MG63 (cell line): Measurements from ENCODE around the gene SLX9. TPM values are rescaled to one million over a fixed set of nuclear protein-coding genes. Genes with fewer than 3 reads are reported as not detected.

Experiments
- DNase-seq: peaks from one replicate; pipeline ENCODE4 v3.0.0-alpha.2; 2020
- H3K27me3 ChIP-seq: fragments of 250-450 bp; sonication (Bioruptor Pico); 2 replicates; pipeline ENCODE4 v1.5.1; 2020; ENCODE audit warnings: mild to moderate bottlenecking, moderate library complexity
- H3K36me3 ChIP-seq: fragments of 250-450 bp; sonication (Bioruptor Pico); 2 replicates; pipeline ENCODE4 v1.5.1; 2020; ENCODE audit warnings: mild to moderate bottlenecking, moderate library complexity
- H3K4me3 ChIP-seq: fragments of 250-450 bp; sonication (Bioruptor Pico); 2 replicates; pipeline ENCODE4 v1.5.1; 2020; ENCODE audit warnings: mild to moderate bottlenecking, moderate library complexity
- H3K9me3 ChIP-seq: fragments of 250-450 bp; sonication (Bioruptor Pico); 2 replicates; pipeline ENCODE4 v1.5.1; 2020; ENCODE audit warnings: mild to moderate bottlenecking, moderate library complexity
- total RNA-seq: library from RNA; depleted of rRNA; stranded (reverse); fragments of >200 nt; shearing (Covaris generic); gene quantifications from 2 replicates; pipeline ENCODE4 v1.2.3, GENCODE V29; 2014; ENCODE audit warnings: low replicate concordance

Gene SLX9
- total RNA-seq, 1 experiment from 2014 or later, result 55.6 TPM

DNA sequence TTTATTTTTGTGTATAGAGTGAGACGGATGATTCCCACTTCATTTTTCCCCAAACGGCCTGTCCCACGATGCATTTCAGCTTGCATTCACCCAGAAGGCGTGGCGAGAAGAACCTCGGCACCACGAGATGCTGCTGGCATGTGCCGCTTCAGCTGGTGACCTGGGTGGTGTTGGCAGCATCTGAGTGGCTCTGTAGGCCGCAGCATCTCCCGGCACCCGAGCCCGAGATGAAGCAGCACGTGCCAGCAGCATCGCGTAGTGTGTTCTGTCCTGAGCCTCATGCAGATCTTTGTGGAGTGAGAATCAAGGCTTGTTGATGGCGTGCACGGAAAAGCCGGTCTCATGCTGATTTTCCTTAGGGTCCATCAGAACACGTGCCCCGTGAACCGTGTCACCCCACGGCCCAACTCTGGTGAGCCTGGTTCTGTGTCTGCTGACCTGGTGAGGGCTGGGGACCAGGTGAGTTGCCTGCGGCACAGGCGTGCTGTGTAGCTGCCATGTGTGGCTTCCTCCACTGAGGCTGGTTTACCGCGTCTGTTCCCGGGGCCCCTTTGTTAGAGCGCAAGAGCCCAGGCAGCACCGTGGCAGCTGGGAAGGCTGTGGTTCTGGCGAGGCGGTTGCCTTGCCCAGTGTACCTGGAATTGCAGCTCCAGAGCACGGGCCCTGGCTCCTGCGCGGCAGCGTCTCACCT is 16.7 kb downstream of the SLX9 start:
- peaks cover 61% of the 10 kb centered on the region for H3K36me3 ChIP-seq
- no peaks in the 10 kb centered on the region for H3K9me3 ChIP-seq
- no peak overlapping the region for H3K4me3 ChIP-seq
- no peaks in the 10 kb centered on the region for H3K27me3 ChIP-seq
- no peak for DNase-seq

DNA sequence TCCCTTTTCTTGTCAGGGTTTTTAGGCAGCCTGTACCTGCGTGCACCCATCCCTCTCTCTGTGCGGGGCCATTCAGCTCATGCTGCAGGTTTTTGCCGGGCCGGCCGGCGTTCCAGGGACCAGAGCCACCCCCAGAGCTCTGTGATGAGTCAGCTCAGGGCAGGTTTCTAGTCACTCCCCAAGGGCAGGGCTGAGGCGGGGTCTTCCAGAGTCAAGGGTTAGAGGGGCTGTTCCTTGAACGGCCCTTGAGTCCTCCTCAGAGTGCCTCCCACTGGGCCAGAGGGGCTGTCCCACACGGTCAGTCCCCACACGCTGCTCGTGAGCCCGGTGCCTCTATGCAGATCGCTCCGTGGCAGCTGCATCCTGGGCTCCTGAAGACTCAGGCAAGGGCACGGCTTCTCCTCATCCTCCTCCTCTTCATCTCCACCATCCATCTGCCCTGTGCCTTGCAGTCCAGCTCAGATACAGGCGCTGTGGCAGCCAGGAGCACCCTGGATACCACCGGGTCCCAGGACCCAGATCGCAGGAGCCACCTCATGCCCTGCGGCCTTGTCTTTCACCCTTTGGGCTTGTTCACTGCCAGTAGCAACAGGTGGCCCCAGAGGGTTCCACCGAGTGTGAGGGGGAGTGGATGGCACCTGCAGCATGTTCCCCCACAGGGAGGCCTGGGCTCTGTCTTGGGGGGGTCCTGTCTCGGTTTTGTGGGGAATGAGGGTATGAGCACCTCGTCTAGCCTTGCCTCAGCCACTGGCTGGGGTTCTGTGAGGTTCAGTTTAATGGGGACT is 17.4 kb downstream of the SLX9 start:
- Histone ChIP-seq H3K9me3 (no peaks in the 10 kb centered on the region), H3K4me3 (no peak overlapping the region), H3K36me3 (peaks cover 64% of the 10 kb centered on the region), H3K27me3 (no peaks in the 10 kb centered on the region)
- DNase-seq, result no peak

DNA sequence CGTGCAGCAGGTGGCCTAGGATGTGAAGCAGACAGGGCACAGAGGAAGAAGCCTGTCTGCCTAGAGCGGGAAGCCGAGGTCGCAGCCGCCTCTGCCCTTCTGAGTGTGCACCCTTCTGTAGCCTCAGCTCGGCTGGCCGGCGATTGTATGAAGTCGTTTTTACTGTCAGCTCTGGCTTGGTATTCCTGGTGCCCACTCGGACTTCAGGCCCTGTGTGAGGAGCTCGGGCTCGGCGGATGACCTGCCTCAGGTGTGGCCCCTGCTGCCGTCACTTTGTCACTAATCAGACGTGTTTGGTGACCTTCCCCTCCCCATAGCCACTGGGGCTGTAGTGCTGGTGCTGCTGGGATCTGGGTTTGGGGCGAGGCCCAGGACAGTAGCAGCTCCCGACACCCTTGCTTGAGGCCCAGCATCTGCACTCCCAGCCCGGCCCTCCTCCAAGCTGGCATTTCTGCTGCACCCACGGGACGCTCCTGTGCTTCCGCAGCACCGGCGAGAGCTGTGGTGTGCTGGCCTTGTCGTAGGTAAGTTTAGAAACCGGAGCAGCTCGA is 18.1 kb downstream of the SLX9 start:
- Histone ChIP-seq H3K9me3 (no peaks in the 10 kb centered on the region), H3K4me3 (no peak overlapping the region), H3K36me3 (peaks cover 64% of the 10 kb centered on the region), H3K27me3 (no peaks in the 10 kb centered on the region)
- DNase-seq, result no peak

DNA sequence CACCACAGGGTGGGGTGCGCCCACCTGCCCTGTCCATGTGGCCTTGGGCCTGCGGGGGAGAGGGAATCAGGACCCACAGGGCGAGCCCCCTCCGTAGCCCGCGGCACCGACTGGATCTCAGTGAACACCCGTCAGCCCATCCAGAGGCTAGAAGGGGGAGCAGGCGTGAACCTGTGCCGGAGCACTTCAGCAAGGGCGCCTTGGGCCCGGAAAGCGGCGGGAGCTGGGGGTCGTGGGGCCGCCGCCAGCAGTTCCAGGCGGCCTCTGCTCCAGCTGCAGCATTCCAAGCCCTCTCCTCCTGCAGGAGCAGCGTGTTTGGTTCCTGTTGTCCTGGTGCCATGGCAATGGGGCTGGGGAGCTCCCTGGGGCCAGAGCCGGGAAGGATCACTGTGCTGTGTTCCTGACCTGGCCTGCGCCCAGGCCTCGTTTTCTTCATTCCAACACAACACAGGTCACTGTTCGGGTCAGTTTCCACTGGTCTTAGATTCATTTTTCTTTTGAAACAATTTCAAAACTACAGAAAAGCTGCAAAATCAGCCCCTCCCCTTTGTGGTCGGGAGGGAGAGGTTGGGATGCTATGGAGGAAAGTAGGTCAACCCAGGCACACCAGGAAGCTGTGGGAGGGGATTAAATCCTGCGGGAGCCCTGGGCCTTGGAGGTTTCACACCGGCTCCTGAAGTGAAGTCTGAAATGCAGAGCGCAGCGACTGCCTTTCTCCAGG is 18.8 kb downstream of the SLX9 start:
- Histone ChIP-seq H3K36me3 (peaks cover 61% of the 10 kb centered on the region), H3K4me3 (no peak overlapping the region), H3K27me3 (no peaks in the 10 kb centered on the region), H3K9me3 (no peaks in the 10 kb centered on the region)
- no peak for DNase-seq

DNA sequence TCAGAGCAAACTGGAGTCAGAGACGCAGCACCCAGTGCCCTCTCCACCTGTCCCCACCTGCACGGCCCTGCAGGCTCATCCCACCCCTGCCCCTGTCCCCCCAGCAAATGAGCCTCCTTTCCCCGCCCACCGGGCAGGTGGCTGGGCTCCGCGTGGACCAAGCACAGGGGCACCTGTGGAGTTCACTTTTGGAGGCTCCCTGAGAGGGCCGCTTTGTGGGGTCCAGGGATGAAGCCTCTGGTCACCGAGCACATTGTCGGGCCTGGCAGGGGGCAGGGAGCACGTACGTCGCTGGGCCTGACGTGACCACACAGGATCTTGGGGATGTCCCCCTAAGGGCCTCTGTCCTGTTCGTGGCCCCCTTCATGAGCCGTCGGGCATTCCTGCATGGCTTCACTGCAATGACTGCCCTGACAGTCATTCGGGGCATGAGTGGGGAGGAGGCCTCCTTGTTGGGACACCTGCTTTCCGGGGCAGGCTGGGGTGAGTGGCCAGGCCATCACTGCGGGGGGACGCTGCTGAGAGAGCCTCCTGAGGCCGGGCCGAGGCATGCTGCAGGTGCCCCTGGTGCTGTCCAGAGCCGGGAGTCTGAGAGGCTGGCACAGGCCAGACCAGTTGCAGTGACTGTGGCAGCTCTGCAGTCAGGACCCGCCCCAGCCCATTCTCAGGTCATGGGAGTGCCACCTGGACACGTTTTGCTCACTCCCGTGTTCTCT is 19.7 kb downstream of the SLX9 start:
- H3K27me3 ChIP-seq, result no peaks in the 10 kb centered on the region
- peaks cover 52% of the 10 kb centered on the region for H3K36me3 ChIP-seq
- H3K4me3 ChIP-seq, result no peak overlapping the region
- H3K9me3 ChIP-seq, result no peaks in the 10 kb centered on the region
- no peak for DNase-seq

DNA sequence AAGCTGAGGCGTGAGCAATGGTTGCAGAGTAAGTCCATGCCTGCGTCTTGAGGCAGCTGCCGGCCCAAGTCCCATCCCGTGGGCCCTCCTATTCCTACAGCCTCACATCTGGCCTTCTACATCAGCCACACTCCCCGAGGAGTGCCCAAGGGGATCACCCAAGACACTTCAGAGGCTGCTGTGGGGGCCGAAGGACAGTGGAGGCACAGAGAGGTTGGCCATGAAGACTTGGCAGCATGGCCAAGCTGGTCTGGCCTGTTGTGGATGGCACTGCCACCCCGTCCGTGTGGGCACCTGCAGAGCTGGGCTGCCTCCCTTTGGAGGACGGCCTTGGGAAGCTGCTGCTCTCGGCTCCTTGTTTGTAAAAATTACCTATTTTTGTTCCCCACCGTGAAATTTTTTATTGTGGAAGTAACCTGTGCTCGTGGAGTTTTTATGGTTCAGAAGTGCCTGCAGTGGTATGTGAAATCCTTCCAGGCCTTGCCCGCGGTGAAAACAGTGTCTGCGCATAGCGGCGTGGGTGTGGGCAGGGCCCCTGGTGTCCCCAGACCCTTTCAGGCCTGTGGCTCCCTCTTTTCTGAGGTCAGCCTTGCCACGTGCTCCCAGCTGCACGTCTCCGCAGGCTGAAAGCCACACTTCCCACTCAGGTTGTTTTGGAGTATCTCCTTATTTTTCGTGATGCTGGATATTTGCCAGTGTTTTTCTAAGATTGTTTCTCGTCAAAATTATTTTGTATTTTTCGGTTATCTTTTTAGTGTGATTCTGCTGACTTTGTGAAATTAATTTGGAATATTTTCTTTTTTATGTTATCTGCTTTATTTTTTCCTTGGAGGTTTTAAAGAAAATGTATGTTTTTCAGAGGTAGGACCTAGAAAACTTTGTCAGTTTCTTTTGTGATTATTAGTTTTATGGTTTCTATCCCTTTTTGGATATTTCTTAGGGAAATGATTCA is 20.6 kb downstream of the SLX9 start:
- H3K36me3 ChIP-seq, result peaks cover 58% of the 10 kb centered on the region
- H3K9me3 ChIP-seq, result no peaks in the 10 kb centered on the region
- H3K4me3 ChIP-seq, result no peak overlapping the region
- DNase-seq, result no peak
- H3K27me3 ChIP-seq, result no peaks in the 10 kb centered on the region

DNA sequence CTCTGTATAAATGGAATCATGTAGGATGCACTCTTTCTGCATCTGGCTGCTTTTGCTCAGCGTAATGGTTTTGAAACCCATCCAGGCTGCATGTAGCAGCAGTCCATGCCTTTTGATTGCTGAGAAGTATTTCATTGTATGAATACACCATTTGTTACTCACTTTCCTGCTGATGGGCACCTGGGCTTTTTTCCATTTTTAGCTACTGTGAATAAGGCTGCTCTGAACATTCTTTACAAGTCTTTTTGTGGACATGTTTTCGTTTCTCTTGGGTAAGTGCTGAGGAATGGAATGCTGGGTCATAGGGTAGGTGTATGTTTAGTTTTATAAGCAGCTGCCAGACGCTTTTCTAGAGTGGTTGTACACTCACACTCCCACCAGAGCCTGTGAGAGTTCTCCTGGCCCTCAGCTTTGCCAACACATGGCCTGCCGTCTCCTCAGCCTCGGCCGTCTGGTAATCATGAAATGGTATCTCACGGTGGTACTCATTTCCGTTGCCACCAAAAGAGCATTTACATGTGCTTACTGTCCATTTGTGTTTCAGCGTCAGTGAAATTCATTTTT is 22.7 kb downstream of the SLX9 start:
- no peaks in the 10 kb centered on the region for H3K27me3 ChIP-seq
- H3K4me3 ChIP-seq, result no peak overlapping the region
- no peaks in the 10 kb centered on the region for H3K9me3 ChIP-seq
- no peak for DNase-seq
- peaks cover 59% of the 10 kb centered on the region for H3K36me3 ChIP-seq

DNA sequence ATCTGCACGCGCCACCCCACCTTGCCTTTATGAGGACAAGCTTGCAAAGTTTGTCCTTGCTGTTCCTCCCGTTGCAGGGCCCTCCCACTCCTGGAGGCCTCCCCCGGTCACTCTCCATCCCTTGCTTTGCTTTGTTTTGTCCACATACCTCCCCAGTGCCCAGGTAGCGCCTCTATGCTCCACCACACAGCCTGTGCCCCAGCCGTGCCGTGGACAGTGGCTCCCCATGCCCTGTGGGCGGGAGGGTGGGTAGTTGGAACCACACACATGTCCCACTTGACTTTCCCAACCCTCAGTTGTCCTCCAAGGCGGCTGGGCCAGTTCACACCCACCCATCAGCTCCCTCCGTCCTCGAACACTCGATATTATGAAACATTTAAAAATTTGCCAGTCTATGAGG is 24.6 kb downstream of the SLX9 start:
- no peaks in the 10 kb centered on the region for H3K27me3 ChIP-seq
- no peaks in the 10 kb centered on the region for H3K9me3 ChIP-seq
- DNase-seq, result no peak
- peaks cover 65% of the 10 kb centered on the region for H3K36me3 ChIP-seq
- no peak overlapping the region for H3K4me3 ChIP-seq

DNA sequence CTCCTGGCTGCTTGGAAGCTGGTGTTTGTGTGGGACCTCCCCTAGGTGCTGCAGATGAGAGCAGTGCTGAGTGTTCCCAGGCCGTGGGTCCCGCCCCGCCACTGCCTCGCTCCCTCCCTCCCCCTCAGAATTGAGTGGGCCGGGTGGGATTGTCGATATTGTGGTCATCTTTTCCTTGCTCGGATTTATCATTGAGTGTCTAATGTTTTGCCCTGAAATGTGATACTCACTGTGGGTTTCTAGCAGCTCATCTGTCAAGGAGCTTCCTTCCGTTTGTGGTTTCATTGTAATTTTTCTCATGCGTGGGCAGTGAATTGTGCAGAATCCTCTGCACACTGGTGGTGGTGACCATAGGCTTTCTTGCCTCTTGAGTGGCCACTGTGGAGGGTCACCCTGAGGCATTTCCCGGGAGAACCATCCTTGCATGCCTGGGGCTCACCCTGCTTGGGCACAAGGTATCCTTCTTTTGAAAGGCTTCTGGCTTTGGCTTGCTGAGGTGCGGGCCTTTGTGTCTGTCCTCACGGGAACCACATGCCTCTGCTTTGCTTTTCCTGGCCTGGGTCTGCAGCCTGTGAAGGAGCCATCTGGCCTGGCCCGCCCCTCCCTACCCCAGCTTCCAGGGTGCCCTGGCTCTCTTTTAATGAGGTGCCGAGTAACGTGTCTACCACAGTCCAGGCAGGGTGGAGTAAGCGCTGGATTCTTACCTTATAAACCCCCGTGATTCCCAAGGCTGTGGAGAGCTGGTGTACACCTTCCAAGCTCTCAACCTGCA is 25.6 kb downstream of the SLX9 start:
- Histone ChIP-seq H3K4me3 (no peak overlapping the region), H3K36me3 (peaks cover 67% of the 10 kb centered on the region), H3K27me3 (no peaks in the 10 kb centered on the region), H3K9me3 (no peaks in the 10 kb centered on the region)
- DNase-seq, result no peak

DNA sequence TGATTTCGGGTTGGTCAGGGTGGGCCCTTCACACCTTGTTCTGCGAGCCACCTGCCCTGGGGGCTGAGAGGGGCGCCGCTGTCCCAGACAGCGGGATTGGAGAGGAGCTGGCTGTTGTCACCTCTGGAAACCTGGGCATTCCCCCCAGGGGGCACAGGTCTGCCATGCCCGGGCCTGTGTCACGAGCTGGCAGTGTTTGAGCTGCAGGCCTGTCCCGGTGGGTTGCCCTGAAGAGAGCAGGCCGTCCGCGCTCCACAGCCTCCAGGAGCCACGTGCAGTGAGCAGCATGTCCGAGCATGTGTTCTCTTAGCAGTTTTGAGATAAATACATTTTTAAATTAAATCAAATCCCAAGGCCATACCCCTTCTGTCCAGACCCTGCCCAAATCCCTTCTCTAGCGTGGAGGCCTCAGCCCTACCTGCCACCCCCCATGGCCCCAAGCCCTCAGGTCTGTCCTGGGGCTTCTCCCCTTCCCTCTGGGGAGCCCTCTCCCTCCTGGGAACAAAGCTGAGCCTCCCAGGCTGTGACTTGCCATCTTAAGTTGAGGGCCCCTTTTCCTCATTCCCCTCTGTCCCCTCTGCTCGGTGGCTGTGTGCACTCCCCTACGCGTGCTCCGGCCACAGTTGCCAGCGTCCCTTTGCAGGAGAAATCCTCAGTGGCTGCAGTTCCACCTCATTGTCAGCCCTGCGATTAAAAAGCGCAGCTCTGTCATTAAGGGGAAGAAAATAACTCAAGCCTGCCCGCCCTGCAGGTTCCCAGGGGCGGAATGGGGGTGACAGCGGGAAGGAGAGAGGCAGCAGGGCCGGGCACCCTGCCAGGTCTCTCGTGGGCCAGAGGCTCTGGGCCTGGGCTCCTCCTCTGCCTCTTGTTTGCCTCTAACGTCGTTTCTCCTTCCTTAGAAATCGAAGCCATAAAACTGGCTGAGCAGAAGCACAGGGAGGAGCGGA is 26.6 kb downstream of the SLX9 start:
- no peak for DNase-seq
- peaks cover 62% of the 10 kb centered on the region for H3K36me3 ChIP-seq
- no peak overlapping the region for H3K4me3 ChIP-seq
- H3K27me3 ChIP-seq, result no peaks in the 10 kb centered on the region
- no peaks in the 10 kb centered on the region for H3K9me3 ChIP-seq

DNA sequence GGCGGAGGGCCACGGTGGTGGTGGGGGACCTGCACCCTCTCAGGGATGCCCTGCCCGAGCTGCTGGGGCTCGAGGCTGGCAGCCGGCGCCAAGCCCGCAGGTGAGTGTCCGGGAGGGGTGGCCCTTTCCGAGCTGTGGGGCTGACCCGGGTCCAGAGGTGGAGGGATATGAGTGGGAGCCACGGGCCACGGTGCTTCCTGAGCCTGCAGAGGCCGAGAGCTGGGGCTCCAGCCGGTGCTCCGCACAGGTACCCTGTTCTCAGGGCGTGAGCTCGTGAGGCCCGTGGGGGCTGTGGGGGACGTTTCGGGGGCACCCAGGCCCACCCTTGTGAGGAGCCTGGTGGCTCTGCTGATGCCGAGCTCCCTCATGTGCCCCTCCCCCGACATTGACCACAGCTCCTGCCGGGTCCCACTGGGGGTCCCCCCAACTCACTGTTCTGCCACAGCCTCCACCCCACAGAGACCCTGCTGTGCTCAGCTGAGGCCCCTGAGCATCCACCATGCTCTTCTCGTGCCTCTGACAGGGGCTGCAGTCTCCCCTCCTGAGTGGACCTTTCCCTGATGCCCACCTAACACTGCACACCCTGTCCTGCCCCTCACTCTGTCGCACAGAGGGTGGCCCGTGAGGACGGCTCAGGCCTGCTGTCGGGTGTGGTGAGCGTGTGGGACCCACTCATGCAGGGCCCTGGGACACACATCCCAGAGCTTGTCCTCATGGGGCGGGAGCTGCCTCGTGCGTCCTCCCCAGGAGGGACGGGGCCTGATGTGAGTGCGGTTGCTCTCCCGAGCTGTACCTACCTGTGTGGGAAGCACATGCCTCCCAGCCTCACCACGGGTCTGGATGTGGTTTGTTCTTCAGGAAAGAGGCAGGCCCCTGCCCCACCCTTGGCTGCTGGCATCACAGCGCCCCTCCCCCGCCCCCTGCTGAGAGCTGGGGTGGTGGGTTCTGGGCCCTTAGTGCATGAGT is 27.5 kb downstream of the SLX9 start:
- DNase-seq, result no peak
- no peaks in the 10 kb centered on the region for H3K9me3 ChIP-seq
- no peak overlapping the region for H3K4me3 ChIP-seq
- no peaks in the 10 kb centered on the region for H3K27me3 ChIP-seq
- H3K36me3 ChIP-seq, result peaks cover 54% of the 10 kb centered on the region

DNA sequence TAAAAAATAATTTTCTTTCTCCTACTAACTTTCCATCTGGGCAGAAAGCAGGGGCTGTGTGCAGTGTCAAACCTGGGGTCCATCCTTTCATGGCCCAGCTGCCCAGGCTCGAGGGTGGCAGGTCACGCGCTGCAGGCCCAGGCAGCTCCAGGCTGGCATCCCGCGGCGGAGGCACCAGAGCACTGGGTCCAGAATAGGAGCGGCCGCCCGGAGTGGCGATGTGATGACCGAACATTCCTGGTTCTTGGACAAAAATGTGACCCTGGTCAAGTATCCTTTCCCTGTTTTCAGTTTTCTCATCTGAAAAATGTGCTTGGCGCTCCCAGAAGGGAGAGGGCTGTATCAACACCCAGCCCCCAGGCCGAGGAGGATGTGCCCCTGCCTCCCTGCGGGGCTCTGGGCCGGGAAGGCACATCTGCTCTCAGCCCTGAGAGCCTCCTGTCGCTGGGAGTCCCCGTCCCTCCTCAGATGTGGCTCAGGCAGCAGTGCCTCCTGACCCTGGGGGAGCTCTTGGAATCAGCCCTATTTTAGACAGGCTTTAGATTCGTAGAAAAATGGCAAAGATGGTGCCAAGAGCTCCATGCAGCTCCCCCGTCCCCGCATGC is 29.3 kb downstream of the SLX9 start:
- no peak for DNase-seq
- H3K4me3 ChIP-seq, result no peak overlapping the region
- H3K27me3 ChIP-seq, result no peaks in the 10 kb centered on the region
- peaks cover 51% of the 10 kb centered on the region for H3K36me3 ChIP-seq
- H3K9me3 ChIP-seq, result no peaks in the 10 kb centered on the region
